ENCODE results near the gene SULT2A1. TPM values are rescaled to one million over a fixed set of nuclear protein-coding genes. Genes with fewer than 3 reads are reported as not detected.
"Not testable (repeated sequence)": the region's sequence is repeated elsewhere in the genome, so short reads cannot be mapped to it uniquely, and the experiment has no call there.

Gene SULT2A1
- total RNA-seq, 2 experiments from 2014 or later: not detected

GRCh38 chr19:47881757-47882156 lies 4.4 kb downstream of the SULT2A1 start:
- no peak overlapping the region for H3K4me3 Mint-ChIP-seq
- intact Hi-C loops (cut with DNase I, micrococcal nuclease): no loop called here
- H3K9me3 Mint-ChIP-seq: no peaks in the 10 kb centered on the region
- ChIA-PET POLR2A (no interaction called here), CTCF (no interaction called here)
- no peaks in the 10 kb centered on the region for H3K4me1 ChIP-seq (ENCODE audit: insufficient read depth, low read length)
- no peak overlapping the region for H3K27ac Mint-ChIP-seq
- H3K4me3 ChIP-seq (ENCODE audit: low read length): no peak overlapping the region
- DNase-seq: no peak
- no peak for TF ChIP-seq CTCF (IDR thresholded peaks at IDR 0.05)
- H3K36me3 Mint-ChIP-seq (ENCODE audit: low read depth): no peaks in the 10 kb centered on the region
- H3K27ac ChIP-seq (ENCODE audit: low read depth in 1 of 2, low read length in 2 of 2): no peak overlapping the region
- H3K36me3 ChIP-seq (ENCODE audit: insufficient read depth, low read length): no peaks in the 10 kb centered on the region
- ATAC-seq (ENCODE audit: poor library complexity): no peak
- peaks cover 0 to 7% of the 10 kb centered on the region in 2 experiments for H3K27me3 ChIP-seq (ENCODE audit: control insufficient read depth in 1 of 2, insufficient read depth in 2 of 2, low read length in 2 of 2)
- peaks cover 40% of the 10 kb centered on the region for H3K27me3 Mint-ChIP-seq
- H3K9me3 ChIP-seq (ENCODE audit: control insufficient read depth in 1 of 2, insufficient read depth in 1 of 2, low read length in 2 of 2): no peaks in the 10 kb centered on the region
- no peaks in the 10 kb centered on the region for H3K4me1 Mint-ChIP-seq (ENCODE audit: low read depth)

GRCh38 chr19:47879385-47879784 lies 6.7 kb downstream of the SULT2A1 start:
- DNase-seq; H3K4me1 Mint-ChIP-seq (ENCODE audit: low read depth); CTCF ChIA-PET; H3K4me3 Mint-ChIP-seq; H3K27ac ChIP-seq (ENCODE audit: low read depth in 1 of 2, low read length in 2 of 2); H3K27me3 ChIP-seq (ENCODE audit: control insufficient read depth in 1 of 2, insufficient read depth in 2 of 2, low read length in 2 of 2); ATAC-seq (ENCODE audit: poor library complexity); H3K4me3 ChIP-seq (ENCODE audit: low read length); H3K4me1 ChIP-seq (ENCODE audit: insufficient read depth, low read length); H3K9me3 Mint-ChIP-seq; H3K9me3 ChIP-seq (ENCODE audit: control insufficient read depth in 1 of 2, insufficient read depth in 1 of 2, low read length in 2 of 2); H3K27ac Mint-ChIP-seq; POLR2A ChIA-PET; H3K36me3 Mint-ChIP-seq (ENCODE audit: low read depth); H3K36me3 ChIP-seq (ENCODE audit: insufficient read depth, low read length); intact Hi-C loops (cut with DNase I, micrococcal nuclease): not testable (repeated sequence)
- peaks cover 36% of the 10 kb centered on the region for H3K27me3 Mint-ChIP-seq

GRCh38 chr19:47878906-47879305 lies 7.2 kb downstream of the SULT2A1 start:
- intact Hi-C loops (cut with DNase I, micrococcal nuclease): no loop called here
- DNase-seq (no peak), ATAC-seq (ENCODE audit: poor library complexity) (no peak)
- no peak overlapping the region for H3K27ac Mint-ChIP-seq
- H3K36me3 Mint-ChIP-seq (ENCODE audit: low read depth): no peaks in the 10 kb centered on the region
- Histone ChIP-seq H3K36me3 (ENCODE audit: insufficient read depth, low read length) (no peaks in the 10 kb centered on the region), H3K9me3 (ENCODE audit: control insufficient read depth in 1 of 2, insufficient read depth in 1 of 2, low read length in 2 of 2) (no peaks in the 10 kb centered on the region), H3K27me3 (ENCODE audit: control insufficient read depth in 1 of 2, insufficient read depth in 2 of 2, low read length in 2 of 2) (peaks cover 0 to 7% of the 10 kb centered on the region in 2 experiments), H3K27ac (ENCODE audit: low read depth in 1 of 2, low read length in 2 of 2) (no peak overlapping the region), H3K4me3 (ENCODE audit: low read length) (no peak overlapping the region), H3K4me1 (ENCODE audit: insufficient read depth, low read length) (no peaks in the 10 kb centered on the region)
- ChIA-PET CTCF (no interaction called here), POLR2A (no interaction called here)
- no peak overlapping the region for H3K4me3 Mint-ChIP-seq
- no peaks in the 10 kb centered on the region for H3K9me3 Mint-ChIP-seq
- TF ChIP-seq CTCF (IDR thresholded peaks at IDR 0.05): no peak
- peaks cover 36% of the 10 kb centered on the region for H3K27me3 Mint-ChIP-seq
- no peaks in the 10 kb centered on the region for H3K4me1 Mint-ChIP-seq (ENCODE audit: low read depth)

GRCh38 chr19:47865166-47865565 lies 20.9 kb downstream of the SULT2A1 start:
- ATAC-seq (ENCODE audit: poor library complexity): no peak
- no peak for TF ChIP-seq CTCF (IDR thresholded peaks at IDR 0.05)

More at GRCh38 chr19:47865166-47865565, 20.9 kb downstream of the SULT2A1 start:
- Histone ChIP-seq H3K9me3 (ENCODE audit: control insufficient read depth in 1 of 2, insufficient read depth in 1 of 2, low read length in 2 of 2) (peaks cover 0 to 8% of the 10 kb centered on the region in 2 experiments), H3K27me3 (ENCODE audit: control insufficient read depth in 1 of 2, insufficient read depth in 2 of 2, low read length in 2 of 2) (peaks cover 0 to 4% of the 10 kb centered on the region in 2 experiments), H3K4me1 (ENCODE audit: insufficient read depth, low read length) (peaks cover 8% of the 10 kb centered on the region), H3K36me3 (ENCODE audit: insufficient read depth, low read length) (no peaks in the 10 kb centered on the region), H3K27ac (ENCODE audit: low read depth in 1 of 2, low read length in 2 of 2) (no peak overlapping the region), H3K4me3 (ENCODE audit: low read length) (no peak overlapping the region)
- no peak for DNase-seq
- Mint-ChIP-seq H3K27ac (no peak overlapping the region), H3K4me1 (ENCODE audit: low read depth) (no peaks in the 10 kb centered on the region), H3K27me3 (peaks cover 26% of the 10 kb centered on the region), H3K4me3 (no peak overlapping the region), H3K9me3 (no peaks in the 10 kb centered on the region), H3K36me3 (ENCODE audit: low read depth) (no peaks in the 10 kb centered on the region)
- POLR2A ChIA-PET: no interaction called here
- CTCF ChIA-PET: interaction anchor here (0.7 kb wide), 1 partner anchor 274 kb away, joined by 3 read pairs; no protein-coding TSS in a partner anchor
- intact Hi-C loops (cut with DNase I, micrococcal nuclease): no loop called here
